NCI-H128 (cell line): Measurements from ENCODE around the gene ESRRG.

Source experiments
- DNase-seq: peaks from one replicate; lab custom pipeline; 2025; ENCODE audit not compliant: unreplicated experiment; lab: John Stamatoyannopoulos, UW

ESRRG gene

GRCh38 chr1:216523043-216523442 lies 200.2 kb downstream of the ESRRG start:
- DNase-seq: no peak

- DNase-seq: no peak
These were observed 201.8 kb downstream of the ESRRG start for GRCh38 chr1:216521477-216521876.

- DNase-seq: no peak
These were observed 204.2 kb downstream of the ESRRG start for GRCh38 chr1:216518844-216519627.

GRCh38 chr1:216502528-216503162 lies 220.6 kb downstream of the ESRRG start:
- DNase-seq: no peak

GRCh38 chr1:216500273-216500967 lies 222.8 kb downstream of the ESRRG start:
- DNase-seq: no peak

- no peak for DNase-seq
These were observed 223.5 kb downstream of the ESRRG start for GRCh38 chr1:216499581-216500272.

- DNase-seq: no peak
These were observed 225.0 kb downstream of the ESRRG start for GRCh38 chr1:216498277-216498676.

GRCh38 chr1:216485042-216485441 lies 238.2 kb downstream of the ESRRG start:
- no peak for DNase-seq

GRCh38 chr1:216483672-216484401 lies 239.4 kb downstream of the ESRRG start:
- DNase-seq: no peak

GRCh38 chr1:216482620-216483019 lies 240.6 kb downstream of the ESRRG start:
- no peak for DNase-seq

GRCh38 chr1:216478238-216478637 lies 245.0 kb downstream of the ESRRG start:
- no peak for DNase-seq

- no peak for DNase-seq
These were observed 246.9 kb downstream of the ESRRG start for GRCh38 chr1:216476341-216476740.

GRCh38 chr1:216475659-216476276 lies 247.5 kb downstream of the ESRRG start:
- no peak for DNase-seq

GRCh38 chr1:216466162-216466801 lies 256.9 kb downstream of the ESRRG start:
- no peak for DNase-seq

GRCh38 chr1:216464489-216464888 lies 258.7 kb downstream of the ESRRG start:
- DNase-seq: no peak

GRCh38 chr1:216462066-216462775 lies 261.0 kb downstream of the ESRRG start:
- DNase-seq: no peak

GRCh38 chr1:216461466-216461865 lies 261.8 kb downstream of the ESRRG start:
- DNase-seq: no peak

- no peak for DNase-seq
These were observed 263.5 kb downstream of the ESRRG start for GRCh38 chr1:216459651-216460207.

GRCh38 chr1:216458812-216459211 lies 264.4 kb downstream of the ESRRG start:
- DNase-seq: no peak
